ENCODE measurements around the gene FBH1. TPM values are rescaled to one million over a fixed set of nuclear protein-coding genes. Genes with fewer than 3 reads are reported as not detected.

Gene FBH1
- total and polyA plus RNA-seq, 7 donors, result 32.4 to 59.3 (median 43.2) TPM

GRCh38 chr10:5951167-5951711 is 61.2 kb downstream of the FBH1 start:
- DNase-seq (peak; percentile 52 to 66), ATAC-seq (peak; percentile 52 to 68 (median 65))
- intact Hi-C loops (cut with DNase I), result no loop called here
- TF ChIP-seq CTCF (IDR thresholded peaks at IDR 0.05), result no peak
- Histone ChIP-seq H3K27me3 (ENCODE audit: insufficient read depth in 3 of 3, low read length in 2 of 3) (no peaks in the 10 kb centered on the region), H3K27ac (no peak overlapping the region), H3K4me1 (no peaks in the 10 kb centered on the region), H3K9me3 (no peaks in the 10 kb centered on the region), H3K4me3 (no peak overlapping the region), H3K36me3 (ENCODE audit: insufficient read depth in 1 of 2, low read depth in 1 of 2) (peaks cover 0 to 38% of the 10 kb centered on the region in 2 donors)
- WGBS, 3 donors, result 81 to 85% (median 84%) methylated on average over 7 of the region's 7 CpGs

GRCh38 chr10:5951721-5952407 is 61.8 kb downstream of the FBH1 start:
- Histone ChIP-seq H3K9me3 (no peaks in the 10 kb centered on the region), H3K27me3 (ENCODE audit: insufficient read depth in 3 of 3, low read length in 2 of 3) (no peaks in the 10 kb centered on the region), H3K4me3 (no peak overlapping the region), H3K27ac (no peak overlapping the region), H3K36me3 (ENCODE audit: insufficient read depth in 1 of 2, low read depth in 1 of 2) (peaks cover 0 to 38% of the 10 kb centered on the region in 2 donors), H3K4me1 (no peaks in the 10 kb centered on the region)
- ATAC-seq (no peak), DNase-seq (no peak)
- intact Hi-C loops (cut with DNase I), result no loop called here
- no peak for TF ChIP-seq CTCF (IDR thresholded peaks at IDR 0.05)
- WGBS, 3 donors, result 91 to 92% (median 91%) methylated on average over 6 of the region's 6 CpGs

- ATAC-seq (no peak), DNase-seq (no peak)
- TF ChIP-seq CTCF (IDR thresholded peaks at IDR 0.05), result no peak
- Histone ChIP-seq H3K4me1 (no peaks in the 10 kb centered on the region), H3K4me3 (no peak overlapping the region), H3K27me3 (ENCODE audit: insufficient read depth in 3 of 3, low read length in 2 of 3) (no peaks in the 10 kb centered on the region), H3K9me3 (no peaks in the 10 kb centered on the region), H3K27ac (no peak overlapping the region), H3K36me3 (ENCODE audit: insufficient read depth in 1 of 2, low read depth in 1 of 2) (peaks cover 0 to 39% of the 10 kb centered on the region in 2 donors)
- WGBS, 3 donors, result 77 to 79% (median 79%) methylated on average over 20 of the region's 20 CpGs
- intact Hi-C loops (cut with DNase I), result no loop called here
Measured at GRCh38 chr10:5952731-5953385, 62.8 kb downstream of the FBH1 start.

GRCh38 chr10:5953676-5954075 is 63.6 kb downstream of the FBH1 start:
- Histone ChIP-seq H3K27me3 (ENCODE audit: insufficient read depth in 3 of 3, low read length in 2 of 3) (no peaks in the 10 kb centered on the region), H3K9me3 (no peaks in the 10 kb centered on the region), H3K27ac (no peak overlapping the region), H3K4me3 (no peak overlapping the region), H3K4me1 (no peaks in the 10 kb centered on the region), H3K36me3 (ENCODE audit: insufficient read depth in 1 of 2, low read depth in 1 of 2) (peaks cover 0 to 46% of the 10 kb centered on the region in 2 donors)
- no peak for DNase-seq
- WGBS, 3 donors, result 76 to 81% (median 81%) methylated on average over 5 of the region's 5 CpGs
- intact Hi-C loops (cut with DNase I), result no loop called here
- no peak for ATAC-seq
- no peak for TF ChIP-seq CTCF (IDR thresholded peaks at IDR 0.05)
